Measurements from ENCODE around the gene FARSA. TPM values are rescaled to one million over a fixed set of nuclear protein-coding genes. Genes with fewer than 3 reads are reported as not detected.

The FARSA gene
- total and polyA plus RNA-seq, 2 of the 8 experiments (the other 6 are each of a cell fraction or from before 2014, with no cell fraction given): 61.0 to 103 TPM

DNA sequence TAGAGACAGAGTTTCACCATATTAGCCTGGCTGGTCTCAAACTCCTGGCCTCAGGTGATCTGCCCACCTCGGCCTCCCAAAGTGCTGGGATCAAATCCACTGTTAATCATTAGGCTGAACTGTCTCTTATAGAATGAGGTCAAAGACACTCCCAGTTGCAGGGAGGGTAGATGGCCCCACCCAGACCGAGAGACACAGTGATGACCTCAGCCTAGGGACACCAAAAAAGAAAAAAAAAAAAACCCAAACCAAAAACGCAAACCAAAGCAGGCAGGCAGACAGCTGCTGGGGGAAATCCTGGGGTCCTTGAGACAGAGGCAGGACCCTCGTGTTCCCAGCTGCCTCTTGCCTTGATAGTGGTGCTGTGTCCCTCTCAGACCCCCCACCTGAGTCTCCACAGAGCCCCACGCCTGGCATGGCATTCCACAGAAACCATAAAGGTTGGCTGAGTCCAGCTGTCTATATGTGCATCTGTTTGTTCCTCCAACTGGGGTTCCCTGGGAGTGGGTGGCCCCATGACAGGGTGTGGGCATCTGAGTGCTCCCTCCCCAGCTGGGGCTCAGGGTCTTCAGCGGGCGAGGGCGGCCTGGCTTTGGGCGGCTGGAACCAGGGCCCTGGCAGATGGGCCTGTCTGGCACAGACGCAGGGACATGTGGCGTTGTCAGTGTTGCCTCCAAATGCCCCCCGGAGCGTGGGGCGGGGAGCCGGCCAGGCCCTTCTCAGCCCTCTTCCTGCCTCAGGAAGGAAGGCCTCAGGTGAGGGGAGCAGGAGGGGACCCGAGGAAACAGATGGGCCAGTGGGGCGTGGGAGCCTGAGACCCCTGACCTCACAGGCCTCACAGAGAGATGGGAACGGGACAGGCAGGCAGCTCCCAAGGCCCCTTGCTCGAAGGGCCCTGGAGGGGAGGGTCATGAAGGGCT lies 41.0 kb upstream of the FARSA start (continued):
- TF ChIP-seq, protein P1, sequence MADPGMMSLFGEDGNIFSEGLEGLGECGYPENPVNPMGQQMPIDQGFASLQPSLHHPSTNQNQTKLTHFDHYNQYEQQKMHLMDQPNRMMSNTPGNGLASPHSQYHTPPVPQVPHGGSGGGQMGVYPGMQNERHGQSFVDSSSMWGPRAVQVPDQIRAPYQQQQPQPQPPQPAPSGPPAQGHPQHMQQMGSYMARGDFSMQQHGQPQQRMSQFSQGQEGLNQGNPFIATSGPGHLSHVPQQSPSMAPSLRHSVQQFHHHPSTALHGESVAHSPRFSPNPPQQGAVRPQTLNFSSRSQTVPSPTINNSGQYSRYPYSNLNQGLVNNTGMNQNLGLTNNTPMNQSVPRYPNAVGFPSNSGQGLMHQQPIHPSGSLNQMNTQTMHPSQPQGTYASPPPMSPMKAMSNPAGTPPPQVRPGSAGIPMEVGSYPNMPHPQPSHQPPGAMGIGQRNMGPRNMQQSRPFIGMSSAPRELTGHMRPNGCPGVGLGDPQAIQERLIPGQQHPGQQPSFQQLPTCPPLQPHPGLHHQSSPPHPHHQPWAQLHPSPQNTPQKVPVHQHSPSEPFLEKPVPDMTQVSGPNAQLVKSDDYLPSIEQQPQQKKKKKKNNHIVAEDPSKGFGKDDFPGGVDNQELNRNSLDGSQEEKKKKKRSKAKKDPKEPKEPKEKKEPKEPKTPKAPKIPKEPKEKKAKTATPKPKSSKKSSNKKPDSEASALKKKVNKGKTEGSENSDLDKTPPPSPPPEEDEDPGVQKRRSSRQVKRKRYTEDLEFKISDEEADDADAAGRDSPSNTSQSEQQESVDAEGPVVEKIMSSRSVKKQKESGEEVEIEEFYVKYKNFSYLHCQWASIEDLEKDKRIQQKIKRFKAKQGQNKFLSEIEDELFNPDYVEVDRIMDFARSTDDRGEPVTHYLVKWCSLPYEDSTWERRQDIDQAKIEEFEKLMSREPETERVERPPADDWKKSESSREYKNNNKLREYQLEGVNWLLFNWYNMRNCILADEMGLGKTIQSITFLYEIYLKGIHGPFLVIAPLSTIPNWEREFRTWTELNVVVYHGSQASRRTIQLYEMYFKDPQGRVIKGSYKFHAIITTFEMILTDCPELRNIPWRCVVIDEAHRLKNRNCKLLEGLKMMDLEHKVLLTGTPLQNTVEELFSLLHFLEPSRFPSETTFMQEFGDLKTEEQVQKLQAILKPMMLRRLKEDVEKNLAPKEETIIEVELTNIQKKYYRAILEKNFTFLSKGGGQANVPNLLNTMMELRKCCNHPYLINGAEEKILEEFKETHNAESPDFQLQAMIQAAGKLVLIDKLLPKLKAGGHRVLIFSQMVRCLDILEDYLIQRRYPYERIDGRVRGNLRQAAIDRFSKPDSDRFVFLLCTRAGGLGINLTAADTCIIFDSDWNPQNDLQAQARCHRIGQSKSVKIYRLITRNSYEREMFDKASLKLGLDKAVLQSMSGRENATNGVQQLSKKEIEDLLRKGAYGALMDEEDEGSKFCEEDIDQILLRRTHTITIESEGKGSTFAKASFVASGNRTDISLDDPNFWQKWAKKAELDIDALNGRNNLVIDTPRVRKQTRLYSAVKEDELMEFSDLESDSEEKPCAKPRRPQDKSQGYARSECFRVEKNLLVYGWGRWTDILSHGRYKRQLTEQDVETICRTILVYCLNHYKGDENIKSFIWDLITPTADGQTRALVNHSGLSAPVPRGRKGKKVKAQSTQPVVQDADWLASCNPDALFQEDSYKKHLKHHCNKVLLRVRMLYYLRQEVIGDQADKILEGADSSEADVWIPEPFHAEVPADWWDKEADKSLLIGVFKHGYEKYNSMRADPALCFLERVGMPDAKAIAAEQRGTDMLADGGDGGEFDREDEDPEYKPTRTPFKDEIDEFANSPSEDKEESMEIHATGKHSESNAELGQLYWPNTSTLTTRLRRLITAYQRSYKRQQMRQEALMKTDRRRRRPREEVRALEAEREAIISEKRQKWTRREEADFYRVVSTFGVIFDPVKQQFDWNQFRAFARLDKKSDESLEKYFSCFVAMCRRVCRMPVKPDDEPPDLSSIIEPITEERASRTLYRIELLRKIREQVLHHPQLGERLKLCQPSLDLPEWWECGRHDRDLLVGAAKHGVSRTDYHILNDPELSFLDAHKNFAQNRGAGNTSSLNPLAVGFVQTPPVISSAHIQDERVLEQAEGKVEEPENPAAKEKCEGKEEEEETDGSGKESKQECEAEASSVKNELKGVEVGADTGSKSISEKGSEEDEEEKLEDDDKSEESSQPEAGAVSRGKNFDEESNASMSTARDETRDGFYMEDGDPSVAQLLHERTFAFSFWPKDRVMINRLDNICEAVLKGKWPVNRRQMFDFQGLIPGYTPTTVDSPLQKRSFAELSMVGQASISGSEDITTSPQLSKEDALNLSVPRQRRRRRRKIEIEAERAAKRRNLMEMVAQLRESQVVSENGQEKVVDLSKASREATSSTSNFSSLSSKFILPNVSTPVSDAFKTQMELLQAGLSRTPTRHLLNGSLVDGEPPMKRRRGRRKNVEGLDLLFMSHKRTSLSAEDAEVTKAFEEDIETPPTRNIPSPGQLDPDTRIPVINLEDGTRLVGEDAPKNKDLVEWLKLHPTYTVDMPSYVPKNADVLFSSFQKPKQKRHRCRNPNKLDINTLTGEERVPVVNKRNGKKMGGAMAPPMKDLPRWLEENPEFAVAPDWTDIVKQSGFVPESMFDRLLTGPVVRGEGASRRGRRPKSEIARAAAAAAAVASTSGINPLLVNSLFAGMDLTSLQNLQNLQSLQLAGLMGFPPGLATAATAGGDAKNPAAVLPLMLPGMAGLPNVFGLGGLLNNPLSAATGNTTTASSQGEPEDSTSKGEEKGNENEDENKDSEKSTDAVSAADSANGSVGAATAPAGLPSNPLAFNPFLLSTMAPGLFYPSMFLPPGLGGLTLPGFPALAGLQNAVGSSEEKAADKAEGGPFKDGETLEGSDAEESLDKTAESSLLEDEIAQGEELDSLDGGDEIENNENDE (IDR thresholded peaks at IDR 0.05; ENCODE audit: insufficient replicate concordance, low read length): no peak
- TF ChIP-seq RFX5 (IDR thresholded peaks at IDR 0.05; ENCODE audit: borderline replicate concordance, low read depth, low read length) (no peak), GABPA (IDR thresholded peaks at IDR 0.05; ENCODE audit: borderline replicate concordance, insufficient read depth, low read length) (no peak), CEBPB (IDR thresholded peaks at IDR 0.05; ENCODE audit: low read depth, low read length) (no peak), NANOG (IDR thresholded peaks at IDR 0.05; ENCODE audit: insufficient read depth, low read depth, low read length, poor library complexity, severe bottlenecking) (no peak), CBX8 (IDR thresholded peaks at IDR 0.05; ENCODE audit: borderline replicate concordance, low read depth, low read length) (no peak), GTF2F1 (IDR thresholded peaks at IDR 0.05; ENCODE audit: borderline replicate concordance, low read depth, low read length) (no peak), EZH2 (IDR thresholded peaks at IDR 0.05; ENCODE audit: low read depth, low read length, severe bottlenecking) (no peak), SAP30 (IDR thresholded peaks at IDR 0.05; ENCODE audit: insufficient read depth, insufficient replicate concordance, low read length) (no peak)
